Cardiac fibroblast (primary cell): Measurements from ENCODE around the gene SKOR2.

ENCODE experiments used
- DNase-seq, 2 donors: peaks; one replicate each; pipeline versions ENCODE4 v3.0.0 to v3.0.0-alpha.2; 2010; ENCODE audit warnings: low read depth in 2 of 2
- H3K4me3 ChIP-seq, 2 donors: replicated peaks in 1 of 2; 1 replicate in 1 of 2; 2 replicates in 1 of 2; pipeline ENCODE4 v1.5.1; 2011; ENCODE audit warnings: low read depth in 2 of 2, low read length in 2 of 2, mild to moderate bottlenecking in 2 of 2, moderate library complexity in 1 of 2
- CTCF ChIP-seq: IDR thresholded peaks from one replicate; pipeline ENCODE4 v1.5.1; 2011; ENCODE audit warnings: low read depth, mild to moderate bottlenecking, low read length, inconsistent platforms

SKOR2 gene

GRCh38 chr18:47254341-47254939 lies 3.0 kb upstream of the SKOR2 start:
- H3K4me3 ChIP-seq: no peak overlapping the region
- TF ChIP-seq CTCF: no peak
- peak; percentile 44 to 55 for DNase-seq

GRCh38 chr18:47253101-47253654 lies 1.7 kb upstream of the SKOR2 start:
- TF ChIP-seq CTCF: no peak
- DNase-seq: no peak
- H3K4me3 ChIP-seq: no peak overlapping the region

GRCh38 chr18:47250391-47251046 lies 941 bp downstream of the SKOR2 start:
- DNase-seq: no peak
- no peak overlapping the region for H3K4me3 ChIP-seq
- TF ChIP-seq CTCF: no peak

GRCh38 chr18:47249314-47249981 lies 2.0 kb downstream of the SKOR2 start:
- no peak overlapping the region for H3K4me3 ChIP-seq
- no peak for TF ChIP-seq CTCF
- DNase-seq: peak in 1 of 2 donors; percentile 25

- H3K4me3 ChIP-seq: no peak overlapping the region
- TF ChIP-seq CTCF: no peak
- no peak for DNase-seq
These were observed 2.7 kb downstream of the SKOR2 start for GRCh38 chr18:47248604-47249313.

- no peak for TF ChIP-seq CTCF
- DNase-seq: no peak
- H3K4me3 ChIP-seq: no peak overlapping the region
These were observed 3.3 kb downstream of the SKOR2 start for GRCh38 chr18:47248115-47248603.
